GM13976 (cell line): ENCODE results near the gene SPESP1.

ENCODE experiments used
- DNase-seq: peaks from one replicate; pipeline ENCODE4 v3.0.0; 2012; ENCODE audit warnings: low spot score
- CTCF ChIP-seq: IDR thresholded peaks from 2 replicates; pipeline ENCODE4 v1.5.1; 2012; ENCODE audit warnings: borderline replicate concordance, mild to moderate bottlenecking; ENCODE audit not compliant: insufficient read depth; ENCODE audit errors: extremely low read depth, missing control alignments, control extremely low read depth
- in situ Hi-C: fragments of 300-500 bp; cut with MboI; formaldehyde crosslinking; loops from one replicate; pipeline ENCODE4 v1.12.0; 2022; ENCODE audit warnings: low sequenced_read_pairs, mixed read lengths, inconsistent platforms; ENCODE audit not compliant: unreplicated experiment

SPESP1 gene

GRCh38 chr15:68921926-68922325 is 8.4 kb upstream of the SPESP1 start:
- no peak for TF ChIP-seq CTCF
- no peak for DNase-seq
- in situ Hi-C loops: no loop called here

GRCh38 chr15:68924866-68925560 is 5.3 kb upstream of the SPESP1 start:
- peak; percentile 74 for DNase-seq
- in situ Hi-C loops: no loop called here
- peak; percentile 55 for TF ChIP-seq CTCF

- in situ Hi-C loops: no loop called here
- DNase-seq: no peak
- TF ChIP-seq CTCF: no peak
Measured at GRCh38 chr15:68933001-68933400, 2.7 kb downstream of the SPESP1 start.

DNA sequence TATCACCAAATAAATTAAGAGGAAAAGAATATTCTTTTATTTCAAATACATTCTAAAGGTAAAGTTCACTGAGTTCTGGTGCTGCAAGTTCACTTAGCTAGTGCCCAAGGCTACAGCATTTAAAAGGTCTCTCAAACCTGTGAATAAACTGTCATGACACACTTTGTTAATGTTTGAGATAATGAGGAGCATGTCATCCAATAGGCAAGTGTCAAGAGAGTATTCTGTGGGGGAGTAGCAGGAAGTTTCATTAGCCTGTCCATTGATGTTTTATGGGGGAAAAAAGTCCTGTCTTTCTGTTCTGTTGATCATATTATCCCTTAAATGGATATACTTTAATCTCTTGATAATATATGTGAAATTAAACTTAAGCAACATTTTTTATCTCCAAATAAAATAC is 4.0 kb downstream of the SPESP1 start:
- no peak for DNase-seq
- no peak for TF ChIP-seq CTCF
- in situ Hi-C loops: no loop called here

- DNase-seq: no peak
- in situ Hi-C loops: no loop called here
- no peak for TF ChIP-seq CTCF
Measured at GRCh38 chr15:68935400-68935937, 5.1 kb downstream of the SPESP1 start.

DNA sequence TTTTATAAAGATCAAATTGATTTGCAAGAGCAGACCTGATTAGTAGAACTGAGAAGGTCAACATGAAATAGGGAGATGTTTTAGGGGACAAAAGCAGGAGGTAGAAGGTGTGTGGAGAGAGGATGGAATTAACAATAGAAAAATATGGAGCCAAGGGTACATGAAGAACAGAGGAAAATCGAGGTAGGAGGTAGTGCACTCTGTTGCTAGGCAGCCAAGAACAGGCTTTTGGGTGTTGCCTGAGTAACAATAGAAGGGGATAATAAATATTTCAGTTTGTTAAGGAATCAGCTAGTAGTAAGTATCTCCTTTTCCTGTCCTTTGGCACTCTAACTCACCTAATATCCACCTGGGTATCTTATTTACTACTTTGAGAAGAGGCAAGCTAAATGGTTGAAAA is 9.2 kb downstream of the SPESP1 start:
- DNase-seq: no peak
- TF ChIP-seq CTCF: no peak
- in situ Hi-C loops: no loop called here

- DNase-seq: no peak
- in situ Hi-C loops: no loop called here
- TF ChIP-seq CTCF: no peak
Measured at GRCh38 chr15:68951813-68952212, 21.5 kb downstream of the SPESP1 start.
